Heart left ventricle (tissue), 16 donors: Measurements from ENCODE around the gene STUM. TPM values are rescaled to one million over a fixed set of nuclear protein-coding genes. Genes with fewer than 3 reads are reported as not detected.

Source experiments
- ATAC-seq, 4 donors: fragments of 200-7000 bp; cut with Tn5 transposase; one replicate each; pipeline ENCODE4 v1.9.1; 2020 to 2022; ENCODE audit warnings: moderate library complexity in 4 of 4, mild to moderate bottlenecking in 3 of 4, moderate number of reproducible peaks in 1 of 4
- DNase-seq, 5 donors: peaks; one replicate each; pipeline ENCODE4 v3.0.0-alpha.2; 2020
- H3K27ac ChIP-seq, 12 donors: fragments of 200-600 bp; sonication (generic) in 4 of 12; one replicate each; pipeline versions ENCODE4 v1.5.0 to v1.8.0; 2016 to 2022; ENCODE audit warnings: mild to moderate bottlenecking in 2 of 12
- H3K27me3 ChIP-seq, 9 donors: fragments of 200-600 bp; sonication (generic) in 2 of 9; one replicate each; pipeline versions ENCODE4 v1.5.1 to v1.8.0; 2016 to 2022; ENCODE audit warnings: mild to moderate bottlenecking in 3 of 9
- H3K36me3 ChIP-seq, 9 donors: fragments of 200-600 bp; sonication (generic) in 2 of 9; one replicate each; pipeline versions ENCODE4 v1.5.0 to v1.8.0; 2018 to 2022; ENCODE audit warnings: mild to moderate bottlenecking in 2 of 9
- H3K4me1 ChIP-seq, 12 donors: fragments of 200-600 bp; sonication (generic) in 4 of 12; one replicate each; pipeline versions ENCODE4 v1.5.0 to v1.8.0; 2016 to 2022; ENCODE audit warnings: mild to moderate bottlenecking in 3 of 12
- H3K4me3 ChIP-seq, 12 donors: fragments of 200-600 bp; sonication (generic) in 4 of 12; one replicate each; pipeline versions ENCODE4 v1.5.0 to v1.8.0; 2017 to 2022; ENCODE audit warnings: mild to moderate bottlenecking in 9 of 12, moderate library complexity in 4 of 12
- H3K9me3 ChIP-seq, 12 donors: fragments of 200-600 bp; sonication (generic) in 4 of 12; one replicate each; pipeline versions ENCODE4 v1.5.0 to v1.8.0; 2016 to 2022; ENCODE audit warnings: mild to moderate bottlenecking in 1 of 12
- POLR2A ChIP-seq, 2 donors: fragments of 450-650 bp; IDR thresholded peaks; one replicate each; pipeline ENCODE4 v1.6.1; 2017; ENCODE audit warnings: antibody characterized with exemption in 2 of 2, mild to moderate bottlenecking in 2 of 2, moderate library complexity in 2 of 2
- WGBS, 4 donors: extraction: QIAGEN DNeasy Blood & Tissue Kit in 2 of 4; methylation state at CpG; one replicate each; pipeline versions ENCODE4 v1.1.5 to v1.1.7; 2013 to 2018; 5-methylcytosine and 5-hydroxymethylcytosine counted together
- intact Hi-C, 10 donors: fragments of 100-400 bp; cut with DNase I; formaldehyde crosslinking; loops; one replicate each; pipeline versions ENCODE4 v1.11.1 to v1.14.2; 2022
- polyA plus RNA-seq, 2 donors: library from polyadenylated mRNA; stranded (reverse); fragments of 200-250 nt; gene quantifications; one replicate each; pipeline ENCODE4 v1.2.3, GENCODE V29; 2013
- total RNA-seq, 9 donors: library from RNA; depleted of rRNA in 2 of 9; stranded (reverse); fragments of >200 nt in 2 of 9; fragmentation: NEBNext Ultra II Directional in 3 of 9; extraction: Animal tissue kit (Norgen Biotek cat#: 25700) in 3 of 9; gene quantifications; one replicate each; pipeline versions ENCODE4 v1.1.0 to v1.2.4, GENCODE V29; 2016 to 2023
- TF ChIP-seq, protein P1 (sequence below), 12 donors: fragments of 200-600 bp; sonication (generic) in 4 of 12; IDR thresholded peaks; one replicate each; pipeline versions ENCODE4 v1.5.0 to v1.8.0; 2018 to 2022; ENCODE audit warnings: antibody characterized with exemption in 12 of 12, mild to moderate bottlenecking in 5 of 12
- donor health status: ischemic (EF 13 %, LVEDD 7.1; RV severe dilation, severe dysfunction).
- donor health status: healthy with polysubstance abuse.
- donor health status: DM: no; HTN: yes; CAD: no.
- donor health status: DM: no; HTN: no; CAD: no.
- donor health status: ischemic (EF 25% LVEDD 6.9; RV normal size, moderate dysfunction).
- donor health status: ischemic (EF 25% LVEDD 5.7; RV mildly dilated, moderate dysfunction).
- donor health status: healthy.
- donor health status: DM: yes; HTN: yes; CAD: no.
- donor health status: ischemic (EF 35%, LVEDD 5.7; RV mildly dilated, moderate dysfunction).
- donor health status: nonischemic (EF 11% LVEDD 7.7; RV severe dilation, severe dysfunction).
- donor health status: DM: yes; HTN: yes; CAD: no.
- donor health status: PGD.
- donor health status: ischemic (EF 29% LVEDD 5.4; RV normal size, mild dysfunction).
- donor health status: nonischemic (EF 23%, LVEDD 6.1; RV moderate dilation, normal function).

Gene STUM
- total and polyA plus RNA-seq, 11 donors, result 0.39 to 1.7 (median 0.97) TPM

DNA sequence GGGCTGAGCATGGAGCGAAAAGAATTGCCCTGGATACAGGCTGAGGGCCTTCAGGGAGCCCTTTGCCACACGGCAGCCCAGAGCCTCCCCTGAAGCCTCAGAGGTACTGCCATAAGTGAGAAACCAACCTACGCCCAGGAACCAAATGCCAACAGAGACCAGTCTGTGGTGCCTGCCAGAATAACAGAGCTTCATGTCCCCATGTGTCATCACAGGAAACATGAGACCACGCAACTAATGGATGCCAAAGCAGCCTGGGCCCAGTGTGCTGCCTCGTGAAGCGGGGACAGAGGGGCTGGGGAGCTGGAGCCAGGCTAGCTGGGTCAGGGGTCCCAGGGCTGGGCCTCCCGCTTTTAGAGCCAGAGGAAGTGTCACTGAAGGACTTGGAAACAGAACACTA lies 18.7 kb upstream of the STUM start:
- Histone ChIP-seq H3K27ac (no peak overlapping the region), H3K9me3 (peaks cover 0 to 7% (median 0%) of the 10 kb centered on the region in 12 donors), H3K4me3 (no peak overlapping the region), H3K36me3 (no peaks in the 10 kb centered on the region), H3K27me3 (no peaks in the 10 kb centered on the region), H3K4me1 (peaks cover 0 to 13% (median 2%) of the 10 kb centered on the region in 12 donors)
- no peak for ATAC-seq
- intact Hi-C loops, result no loop called here
- TF ChIP-seq, protein P1, sequence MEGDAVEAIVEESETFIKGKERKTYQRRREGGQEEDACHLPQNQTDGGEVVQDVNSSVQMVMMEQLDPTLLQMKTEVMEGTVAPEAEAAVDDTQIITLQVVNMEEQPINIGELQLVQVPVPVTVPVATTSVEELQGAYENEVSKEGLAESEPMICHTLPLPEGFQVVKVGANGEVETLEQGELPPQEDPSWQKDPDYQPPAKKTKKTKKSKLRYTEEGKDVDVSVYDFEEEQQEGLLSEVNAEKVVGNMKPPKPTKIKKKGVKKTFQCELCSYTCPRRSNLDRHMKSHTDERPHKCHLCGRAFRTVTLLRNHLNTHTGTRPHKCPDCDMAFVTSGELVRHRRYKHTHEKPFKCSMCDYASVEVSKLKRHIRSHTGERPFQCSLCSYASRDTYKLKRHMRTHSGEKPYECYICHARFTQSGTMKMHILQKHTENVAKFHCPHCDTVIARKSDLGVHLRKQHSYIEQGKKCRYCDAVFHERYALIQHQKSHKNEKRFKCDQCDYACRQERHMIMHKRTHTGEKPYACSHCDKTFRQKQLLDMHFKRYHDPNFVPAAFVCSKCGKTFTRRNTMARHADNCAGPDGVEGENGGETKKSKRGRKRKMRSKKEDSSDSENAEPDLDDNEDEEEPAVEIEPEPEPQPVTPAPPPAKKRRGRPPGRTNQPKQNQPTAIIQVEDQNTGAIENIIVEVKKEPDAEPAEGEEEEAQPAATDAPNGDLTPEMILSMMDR (IDR thresholded peaks at IDR 0.05), result no peak
- no peak for TF ChIP-seq POLR2A (IDR thresholded peaks at IDR 0.05)
- no peak for DNase-seq
- WGBS, 4 donors, result 88 to 94% (median 90%) methylated on average over 6 to 7 of the region's 7 CpGs

DNA sequence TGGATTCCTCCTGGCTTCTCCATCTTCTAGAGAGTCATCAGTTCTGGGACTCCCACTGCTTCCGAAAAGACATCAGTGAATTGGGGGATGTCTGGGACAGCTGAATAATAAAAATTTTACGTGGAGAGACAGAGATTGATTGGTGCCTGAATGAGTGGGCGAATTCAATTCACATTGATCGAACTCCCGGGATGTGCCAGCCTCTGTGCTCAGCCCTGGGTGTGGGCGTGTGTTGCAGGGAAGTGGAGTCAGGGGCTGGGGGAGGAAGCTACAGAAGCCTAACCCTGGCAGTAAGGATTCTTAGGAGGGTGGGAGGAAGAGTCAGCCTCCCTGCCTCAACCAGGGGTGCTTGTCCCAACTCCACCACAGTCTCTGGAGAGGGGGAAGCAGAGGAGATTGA lies 18.0 kb upstream of the STUM start:
- TF ChIP-seq, protein P1 (IDR thresholded peaks at IDR 0.05), result no peak
- no peak for TF ChIP-seq POLR2A (IDR thresholded peaks at IDR 0.05)
- Histone ChIP-seq H3K4me1 (peaks cover 0 to 13% (median 2%) of the 10 kb centered on the region in 12 donors), H3K27ac (no peak overlapping the region), H3K27me3 (no peaks in the 10 kb centered on the region), H3K4me3 (no peak overlapping the region), H3K36me3 (no peaks in the 10 kb centered on the region), H3K9me3 (peaks cover 0 to 7% (median 0%) of the 10 kb centered on the region in 12 donors)
- 90 to 94% (median 93%) methylated on average over 6 of the region's 6 CpGs for WGBS, 4 donors
- intact Hi-C loops, result no loop called here
- no peak for ATAC-seq
- DNase-seq, result no peak

DNA sequence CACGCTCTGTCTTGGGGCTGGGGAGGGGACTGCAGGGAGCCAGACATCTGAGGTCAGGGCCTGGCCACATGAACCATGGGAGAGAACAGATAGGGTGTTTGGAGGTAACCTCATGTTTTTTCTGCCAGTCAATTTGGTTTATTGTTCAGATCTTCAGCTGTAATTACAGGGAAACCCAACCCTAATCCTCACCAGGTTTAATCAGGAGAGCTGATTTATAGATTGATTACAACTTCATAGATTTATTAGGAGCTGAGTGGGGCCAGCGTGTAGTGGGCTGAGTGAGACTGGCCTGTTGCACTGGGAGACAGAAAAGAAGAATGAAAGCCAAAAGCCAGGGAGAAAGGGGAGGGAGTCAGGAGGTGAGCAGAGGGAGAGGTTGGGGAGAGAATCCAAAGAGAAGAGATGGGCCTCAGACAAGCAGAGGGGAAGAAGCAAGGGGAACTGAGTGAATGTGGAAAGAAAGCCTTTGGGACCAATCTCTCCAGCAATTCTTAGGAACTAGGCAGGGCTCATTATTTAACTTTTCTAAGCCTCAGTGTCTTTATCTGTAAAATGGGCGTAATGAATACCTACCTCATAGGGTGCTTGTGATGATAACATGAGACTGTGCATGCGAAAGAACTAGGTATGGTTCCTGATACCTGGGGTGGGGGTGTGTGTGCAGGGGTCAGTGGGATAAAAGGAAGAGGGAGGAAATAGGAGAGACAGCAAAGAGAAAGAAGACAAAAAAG lies 17.0 kb upstream of the STUM start:
- no peak for DNase-seq
- 95 to 98% (median 96%) methylated on average over 4 of the region's 4 CpGs for WGBS, 4 donors
- Histone ChIP-seq H3K4me1 (peaks cover 0 to 12% (median under 1%) of the 10 kb centered on the region in 12 donors), H3K4me3 (no peak overlapping the region), H3K36me3 (no peaks in the 10 kb centered on the region), H3K27me3 (no peaks in the 10 kb centered on the region), H3K27ac (no peak overlapping the region), H3K9me3 (no peaks in the 10 kb centered on the region)
- intact Hi-C loops, result no loop called here
- TF ChIP-seq, protein P1 (IDR thresholded peaks at IDR 0.05), result no peak
- no peak for TF ChIP-seq POLR2A (IDR thresholded peaks at IDR 0.05)
- ATAC-seq, result no peak

DNA sequence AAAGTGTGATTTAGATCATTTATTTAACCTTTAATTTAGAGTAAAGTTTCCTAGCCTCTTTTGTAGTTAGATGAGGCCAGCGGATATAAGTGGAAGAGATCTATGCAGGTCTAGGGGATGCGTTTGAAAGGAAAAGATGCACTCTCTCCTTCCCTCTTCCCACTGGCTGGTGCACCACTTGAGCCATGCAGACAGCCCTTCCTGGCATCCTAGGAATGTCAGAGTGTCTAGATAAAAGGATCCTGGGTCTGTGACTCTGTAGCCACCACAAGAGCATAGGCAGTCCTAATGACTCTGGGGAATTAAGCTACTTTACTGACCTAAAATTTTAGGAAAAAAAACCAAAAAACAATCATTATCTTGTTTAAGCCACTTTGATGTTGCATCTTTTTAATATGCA lies 16.0 kb upstream of the STUM start:
- Histone ChIP-seq H3K27ac (no peak overlapping the region), H3K27me3 (no peaks in the 10 kb centered on the region), H3K4me1 (peaks cover 0 to 4% (median 0%) of the 10 kb centered on the region in 12 donors), H3K36me3 (no peaks in the 10 kb centered on the region), H3K4me3 (no peak overlapping the region), H3K9me3 (no peaks in the 10 kb centered on the region)
- no peak for ATAC-seq
- no peak for TF ChIP-seq POLR2A (IDR thresholded peaks at IDR 0.05)
- TF ChIP-seq, protein P1 (IDR thresholded peaks at IDR 0.05), result no peak
- WGBS, 4 donors, result 65 to 81% (median 78%) methylated on average over 2 of the region's 2 CpGs
- intact Hi-C loops, result no loop called here
- no peak for DNase-seq
